Measurements from ENCODE around the gene ZXDA. TPM values are rescaled to one million over a fixed set of nuclear protein-coding genes. Genes with fewer than 3 reads are reported as not detected.
"Not testable (repeated sequence)": the region's sequence is repeated elsewhere in the genome, so short reads cannot be mapped to it uniquely, and the experiment has no call there.

ZXDA gene
- 1.9 and 2.1 TPM in 2 replicates for total RNA-seq (2014; rRNA removed; shearing (Covaris generic))

DNA sequence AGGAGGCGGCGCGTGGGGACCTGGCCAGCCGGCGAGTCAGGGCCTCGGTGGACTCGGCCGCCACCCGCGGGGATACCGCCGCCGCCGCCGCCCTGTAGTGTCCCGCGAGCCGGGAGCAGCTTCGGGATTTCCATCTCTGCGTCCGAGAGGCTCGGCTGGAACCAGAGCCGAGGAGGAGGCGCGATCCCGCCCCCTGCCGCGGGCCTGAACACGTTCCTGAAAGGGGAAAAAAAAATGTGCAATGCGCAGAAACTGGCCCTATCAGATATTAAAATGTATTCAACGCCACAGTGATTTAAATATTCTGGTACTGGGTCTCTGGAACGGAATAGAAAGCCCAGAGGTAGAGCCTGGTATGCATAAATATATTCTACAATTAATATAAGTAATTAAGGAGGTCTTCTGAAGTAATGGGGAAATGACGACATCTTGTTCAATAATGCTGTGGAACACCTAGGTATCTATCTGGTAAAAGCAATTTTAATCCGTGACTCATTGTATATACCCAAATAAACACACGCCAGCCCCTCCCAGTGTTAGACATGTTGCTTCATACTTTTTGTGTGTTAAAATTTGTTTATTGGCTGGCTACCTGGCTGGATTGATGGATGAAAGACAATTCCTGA, at the start of gene ZXDA:
TSS of gene ZXDA (minus strand) at position 172 of the 626 bp plus-strand sequence. CDS start at position 134, 38 bp downstream.
- not testable (repeated sequence) for DNase-seq (ENCODE audit: low spot score)

- no peak for DNase-seq (ENCODE audit: low spot score)
These were observed 42.0 kb upstream of the ZXDA start for GRCh38 chrX:57952320-57952678.

GRCh38 chrX:57951666-57952319, 41.5 kb upstream of the ZXDA start:
- DNase-seq (ENCODE audit: low spot score) = no peak

- DNase-seq (ENCODE audit: low spot score) = no peak
These were observed 23.1 kb upstream of the ZXDA start for GRCh38 chrX:57933321-57933720.

DNA sequence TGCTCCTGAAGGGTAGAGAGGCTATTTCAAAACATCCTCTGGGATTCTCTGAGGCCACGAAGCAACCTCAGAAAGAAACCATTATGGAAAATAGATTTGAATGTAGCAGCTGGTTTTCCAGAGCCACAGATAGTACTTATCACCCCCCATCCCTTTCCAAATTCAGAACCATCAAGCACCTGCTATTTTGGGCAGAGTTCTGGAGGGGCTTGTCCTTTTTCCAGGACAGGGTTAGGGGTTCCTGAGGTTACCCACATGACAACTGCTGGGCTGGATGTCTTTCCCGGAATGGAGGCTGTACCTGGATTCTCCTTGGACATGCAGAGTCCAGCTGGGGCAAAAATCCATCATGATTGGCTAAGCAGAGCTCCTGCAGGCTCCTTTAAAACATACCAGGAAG, 22.0 kb upstream of the ZXDA start:
- no peak for DNase-seq (ENCODE audit: low spot score)

DNA sequence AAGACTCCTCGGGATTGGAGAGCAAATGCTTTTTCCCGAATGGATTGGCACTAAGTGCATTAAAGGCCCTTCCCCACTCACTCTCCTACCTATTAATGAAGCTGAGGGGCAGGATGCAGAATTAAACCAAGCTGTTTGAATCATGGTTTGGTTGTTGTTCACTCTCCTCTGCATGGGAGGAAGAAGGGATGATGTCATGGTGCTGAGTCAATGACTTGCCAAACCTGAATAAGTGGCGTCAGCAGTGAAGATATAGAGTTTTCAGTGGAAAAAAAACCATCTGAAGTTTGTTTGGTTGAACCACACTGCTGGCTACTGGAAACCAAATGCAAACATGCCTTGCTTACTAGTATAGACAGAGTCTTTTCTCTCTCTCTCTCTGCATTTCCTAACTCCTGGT, 19.8 kb upstream of the ZXDA start:
- no peak for DNase-seq (ENCODE audit: low spot score)

- DNase-seq (ENCODE audit: low spot score) = peak; percentile 60
These were observed 19.1 kb upstream of the ZXDA start for GRCh38 chrX:57929373-57929772.

DNA sequence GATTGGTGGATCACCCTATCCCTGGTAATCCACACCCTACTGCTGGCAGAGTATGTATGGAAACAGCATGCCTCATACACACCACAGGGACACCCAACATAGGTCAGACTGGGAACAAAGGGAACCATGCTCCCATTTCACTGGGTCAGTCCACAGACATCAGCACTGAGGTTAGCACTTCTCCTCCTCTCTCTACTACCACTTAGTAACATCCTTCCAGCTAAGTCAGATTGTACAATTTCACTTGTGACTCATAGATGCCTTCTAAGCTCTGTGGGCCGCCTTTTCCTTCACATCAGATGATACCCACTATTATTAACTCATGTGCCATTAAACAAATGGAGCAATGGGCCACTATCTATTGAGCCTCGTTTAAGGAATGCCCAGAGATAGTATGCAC, 15.5 kb upstream of the ZXDA start:
- DNase-seq (ENCODE audit: low spot score) = no peak

- DNase-seq (ENCODE audit: low spot score) = peak; percentile 61
These were observed 8.6 kb upstream of the ZXDA start for GRCh38 chrX:57918750-57919436.

GRCh38 chrX:57915680-57916079, 5.4 kb upstream of the ZXDA start:
- no peak for DNase-seq (ENCODE audit: low spot score)

DNA sequence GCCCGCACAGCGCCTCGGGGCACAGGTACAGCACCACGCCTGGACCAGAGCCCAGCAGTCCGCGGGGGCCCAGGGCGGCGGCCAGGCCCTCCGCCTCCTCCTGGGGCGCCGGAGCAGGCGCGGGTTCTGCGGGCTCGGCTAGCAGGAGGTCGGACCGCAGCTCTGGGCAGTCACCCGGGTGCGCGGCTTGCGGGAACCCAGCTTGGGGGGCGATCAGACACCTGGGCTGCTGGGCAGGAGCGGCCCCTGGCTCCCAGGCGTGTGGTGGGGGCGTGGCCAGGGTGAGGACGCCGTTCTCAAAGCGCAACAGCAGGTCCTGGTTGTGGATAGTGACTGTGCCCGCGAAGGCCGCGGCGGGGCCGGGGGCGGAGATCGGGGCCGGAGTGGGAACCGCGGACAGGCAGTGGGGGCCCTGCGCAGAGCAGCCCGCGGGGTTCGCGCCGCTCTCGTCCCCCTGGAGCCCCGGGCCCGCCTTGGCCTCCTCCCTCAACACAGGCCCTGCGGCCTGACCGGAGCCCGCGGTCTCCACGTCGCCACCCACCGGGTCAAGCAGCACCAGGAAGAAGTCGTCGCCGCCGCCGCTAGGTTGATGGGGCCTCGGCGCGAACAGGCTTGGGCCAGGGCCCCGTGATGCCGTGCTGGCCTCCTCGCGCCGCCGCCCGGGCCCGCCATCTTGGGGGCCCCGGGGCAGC, 517 bp downstream of the ZXDA start:
- DNase-seq (ENCODE audit: low spot score) = not testable (repeated sequence)

DNA sequence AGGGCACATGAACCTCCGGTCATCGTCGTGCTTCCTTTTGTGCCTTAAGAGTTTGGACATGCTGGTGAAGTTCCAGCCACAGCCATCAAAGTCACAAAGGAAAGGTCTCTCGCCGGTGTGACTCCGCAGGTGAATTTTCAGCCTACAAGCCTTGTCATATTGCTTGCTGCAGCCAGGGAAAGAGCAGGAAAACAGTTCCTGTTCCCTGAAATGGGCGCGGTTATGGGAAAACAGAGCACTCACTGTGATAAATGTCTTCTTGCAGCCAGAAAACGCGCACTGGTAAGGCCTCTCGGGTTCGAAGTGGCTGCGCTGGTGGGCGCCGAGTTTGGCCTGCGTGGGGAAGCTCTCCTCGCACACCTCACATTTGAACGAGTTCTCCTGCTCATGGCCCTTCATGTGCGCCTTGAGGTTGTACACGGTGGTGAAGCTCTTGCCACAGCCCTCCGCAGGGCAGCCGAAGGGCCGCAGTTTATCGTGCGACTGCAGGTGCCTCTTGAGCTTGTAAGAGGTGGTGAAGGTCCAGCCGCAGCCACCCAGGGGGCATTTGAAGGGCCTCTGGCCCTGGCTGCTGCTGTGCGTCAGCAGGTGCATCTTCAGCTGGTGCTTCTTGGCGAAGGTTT, 1.2 kb downstream of the ZXDA start:
- DNase-seq (ENCODE audit: low spot score) = not testable (repeated sequence)

DNA sequence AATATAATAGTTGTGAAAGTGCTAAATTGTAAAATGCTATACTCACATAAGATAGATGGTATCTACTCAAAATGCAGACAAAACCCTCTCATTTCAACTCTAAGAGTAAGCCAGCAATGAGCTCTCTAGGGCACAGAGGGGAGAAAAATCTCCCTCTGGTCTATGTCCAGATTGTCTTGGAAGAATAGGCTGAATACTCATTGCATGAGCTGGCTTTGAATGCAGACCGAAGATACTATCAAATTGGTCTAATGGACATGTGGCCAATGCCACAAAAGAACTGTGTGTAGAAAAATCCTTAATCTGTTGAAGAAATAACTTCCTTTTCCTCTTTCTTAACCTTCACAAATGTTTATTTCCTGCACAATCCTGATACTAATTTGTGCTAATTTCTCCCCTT, 3.5 kb downstream of the ZXDA start:
- DNase-seq (ENCODE audit: low spot score) = no peak

- no peak for DNase-seq (ENCODE audit: low spot score)
These were observed 5.1 kb downstream of the ZXDA start for GRCh38 chrX:57905141-57905540.

DNA sequence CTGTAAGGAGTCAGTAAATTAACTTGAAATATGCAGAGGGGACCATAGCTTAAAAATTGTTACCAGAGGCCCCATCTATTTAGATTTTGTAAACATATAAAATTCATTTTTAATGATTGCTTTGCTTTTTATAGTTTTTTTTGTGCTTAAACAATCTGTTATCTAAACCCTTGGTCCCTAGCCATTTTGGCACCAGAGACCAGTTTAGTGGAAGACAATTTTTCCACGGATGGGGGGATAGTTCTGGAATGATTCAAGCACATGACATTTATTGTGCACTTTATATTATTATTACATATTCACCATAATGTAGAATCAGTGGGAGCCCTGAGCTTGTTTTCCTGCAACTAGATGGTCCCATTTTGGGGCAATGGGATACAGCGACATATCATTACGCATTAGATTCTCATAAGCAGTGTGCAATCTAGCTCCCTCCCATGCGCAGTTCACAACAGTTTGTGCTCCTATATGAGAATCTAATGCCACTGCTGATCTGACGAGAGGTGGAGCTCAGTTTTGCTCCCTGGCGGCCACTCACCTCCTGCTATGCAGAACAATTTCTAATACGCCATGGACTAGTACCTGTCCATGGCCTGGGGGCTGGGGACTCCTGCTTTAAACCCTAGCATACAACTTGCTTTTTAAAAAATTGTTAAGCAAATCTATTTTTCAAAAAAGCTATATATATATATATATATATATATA, 5.9 kb downstream of the ZXDA start:
- no peak for DNase-seq (ENCODE audit: low spot score)

DNA sequence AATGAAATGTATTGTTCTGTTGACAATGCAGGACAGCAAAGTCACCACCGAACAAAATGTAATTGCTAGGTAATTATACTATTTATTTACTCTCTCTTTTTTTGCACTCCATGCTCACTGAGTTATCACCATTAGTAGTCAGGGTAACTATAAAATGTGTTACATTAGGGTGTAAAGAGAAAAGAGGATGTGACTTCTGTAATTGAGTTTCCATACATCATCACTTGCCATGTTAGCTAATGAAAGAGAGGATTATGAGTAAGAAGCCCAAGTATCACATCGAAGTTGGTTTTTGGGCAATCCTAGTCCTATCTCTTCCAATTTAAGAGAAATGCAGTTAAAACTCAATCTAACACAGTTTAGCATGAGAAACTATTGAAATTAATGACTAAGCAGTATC, 7.6 kb downstream of the ZXDA start:
- no peak for DNase-seq (ENCODE audit: low spot score)

DNA sequence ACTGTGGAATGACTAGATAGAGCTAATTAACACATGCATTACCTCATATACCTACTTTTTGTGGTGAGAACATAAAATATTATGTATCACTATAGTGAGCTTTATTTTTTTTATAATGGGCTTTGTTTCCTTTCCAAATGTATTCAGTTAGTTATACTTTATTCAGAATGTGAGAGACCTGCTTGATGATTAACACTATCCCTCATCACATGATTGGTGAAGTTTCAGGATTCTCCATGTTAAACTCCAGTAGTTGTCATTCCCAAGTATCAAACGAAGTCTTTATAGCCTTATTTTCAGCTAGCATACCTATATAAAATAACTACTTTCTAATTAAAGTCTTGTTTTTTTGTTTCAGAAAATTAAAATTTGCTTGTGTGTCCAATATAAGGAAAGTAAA, 8.8 kb downstream of the ZXDA start:
- no peak for DNase-seq (ENCODE audit: low spot score)

DNA sequence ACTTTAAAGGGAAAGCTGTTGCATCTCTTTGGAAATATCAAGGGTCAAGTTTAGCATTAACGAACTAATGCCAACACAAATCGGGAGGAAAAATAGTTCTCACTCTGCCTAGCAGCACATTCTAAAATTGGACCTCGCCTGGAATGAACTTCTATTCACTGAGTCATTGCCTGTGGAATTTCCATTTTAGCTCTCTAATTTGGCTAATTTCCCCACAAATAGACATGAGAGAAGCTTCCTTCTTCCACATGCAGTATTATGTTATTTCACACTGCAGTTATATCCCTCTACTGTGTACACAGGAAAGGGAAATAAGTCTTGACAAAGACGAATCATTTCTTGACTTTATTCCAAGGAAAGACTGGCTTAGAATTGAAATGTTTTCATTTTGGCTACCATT, 9.3 kb downstream of the ZXDA start:
- DNase-seq (ENCODE audit: low spot score) = no peak

DNA sequence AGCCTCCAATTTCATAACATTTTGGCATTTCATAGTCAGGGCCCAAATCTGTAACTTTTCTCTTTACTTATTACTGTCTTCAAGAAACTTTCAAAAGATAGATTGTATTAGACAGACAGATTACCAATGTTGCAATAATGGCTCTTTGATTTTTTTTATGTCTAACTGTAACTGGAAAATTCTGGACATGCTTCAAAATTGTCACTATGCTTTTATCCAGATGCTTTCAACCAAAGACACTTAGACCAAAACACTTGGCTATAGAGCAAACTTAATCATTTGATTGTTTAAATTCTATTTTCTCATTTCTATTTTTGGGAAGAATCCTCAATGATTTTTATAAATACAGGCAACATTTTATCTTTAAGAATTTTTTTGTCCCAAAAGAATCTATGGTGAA, 10.4 kb downstream of the ZXDA start:
- DNase-seq (ENCODE audit: low spot score) = no peak

- DNase-seq (ENCODE audit: low spot score) = no peak
These were observed 11.2 kb downstream of the ZXDA start for GRCh38 chrX:57899064-57899463.

- DNase-seq (ENCODE audit: low spot score) = no peak
These were observed 38.8 kb downstream of the ZXDA start for GRCh38 chrX:57871463-57871862.
